ENCODE data around the gene KAZN.

The KAZN gene

DNA sequence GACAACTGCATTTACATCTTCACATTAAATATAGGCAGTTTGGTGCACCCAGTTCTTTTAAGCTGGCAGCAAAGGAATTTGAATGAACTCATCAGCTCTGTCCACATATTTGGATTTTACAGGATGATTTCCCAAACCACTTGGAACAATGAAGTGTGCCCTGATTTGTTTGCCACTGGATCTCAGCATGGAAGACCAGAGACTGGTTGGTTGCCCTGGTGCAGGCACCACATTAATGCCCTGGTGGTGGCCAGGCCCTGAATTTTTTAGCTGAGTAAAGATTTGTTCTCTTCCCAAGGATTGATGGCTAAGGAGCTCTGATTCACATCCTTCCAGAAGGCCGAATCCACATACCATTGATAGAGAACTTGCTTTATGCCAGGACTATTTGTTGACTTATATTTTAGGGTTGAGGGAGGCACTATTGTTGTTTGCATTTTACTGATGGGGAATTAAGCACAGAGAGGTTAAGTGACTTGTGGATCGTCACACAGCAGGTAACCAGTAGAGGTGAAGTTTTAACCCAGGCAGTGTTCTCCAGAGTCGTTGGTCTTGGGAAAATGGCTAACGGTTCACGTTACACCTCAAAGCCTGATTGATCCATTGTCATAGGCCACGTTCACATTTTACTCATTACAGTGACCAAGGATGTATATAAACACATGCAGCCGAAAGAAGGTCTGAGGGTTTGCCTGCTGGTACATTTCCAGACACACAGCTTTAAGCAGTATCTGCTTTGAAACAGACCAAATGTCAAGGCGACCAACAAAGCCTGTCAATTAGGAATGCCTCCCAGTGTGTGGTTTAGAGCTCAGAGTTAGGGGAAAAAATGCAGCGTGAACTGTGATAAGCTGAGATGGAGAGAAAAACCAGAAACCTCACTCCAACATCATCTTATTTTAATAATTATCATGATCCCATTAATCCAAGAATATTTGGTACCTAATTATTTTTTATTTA, 50.7 kb downstream of the KAZN start:
- no peak for DNase-seq

DNA sequence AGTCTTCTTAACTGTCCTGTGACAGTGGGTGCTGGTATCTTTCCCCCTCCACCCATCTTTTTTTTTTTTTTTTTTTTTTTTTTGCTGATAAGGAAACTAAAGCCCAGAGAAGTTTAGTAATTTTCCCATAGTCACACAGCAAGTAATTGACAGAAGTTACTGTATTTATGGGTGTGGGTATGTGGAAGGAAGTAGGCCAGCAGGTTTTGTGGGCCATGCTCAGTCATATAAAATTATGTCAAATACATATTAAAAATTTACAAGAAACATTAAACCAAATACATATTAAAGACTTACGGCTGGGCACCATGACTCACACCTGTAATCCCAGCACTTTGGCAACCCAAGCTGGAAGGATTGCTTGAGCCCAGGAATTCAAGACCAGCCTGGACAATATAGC, 51.5 kb downstream of the KAZN start:
- DNase-seq, result no peak

DNA sequence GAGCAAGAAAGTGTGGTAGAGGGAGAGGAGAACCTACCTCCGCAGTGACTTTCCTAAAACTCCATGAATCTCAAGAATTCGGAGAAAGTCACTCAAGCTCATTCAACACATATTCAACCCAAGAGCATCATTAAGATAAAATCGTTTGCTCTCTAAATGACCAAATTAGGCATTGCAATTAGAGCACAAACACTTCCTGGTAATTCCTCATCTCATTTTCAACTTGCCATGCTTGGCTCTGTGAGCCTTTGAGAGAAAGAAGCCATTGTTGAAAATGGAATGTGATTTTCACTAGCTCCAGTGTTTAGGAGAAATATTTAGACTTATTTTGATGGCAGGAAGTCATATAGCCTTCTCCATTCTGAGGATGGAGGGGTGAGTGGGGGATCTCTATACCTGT, 52.5 kb downstream of the KAZN start:
- no peak for DNase-seq

DNA sequence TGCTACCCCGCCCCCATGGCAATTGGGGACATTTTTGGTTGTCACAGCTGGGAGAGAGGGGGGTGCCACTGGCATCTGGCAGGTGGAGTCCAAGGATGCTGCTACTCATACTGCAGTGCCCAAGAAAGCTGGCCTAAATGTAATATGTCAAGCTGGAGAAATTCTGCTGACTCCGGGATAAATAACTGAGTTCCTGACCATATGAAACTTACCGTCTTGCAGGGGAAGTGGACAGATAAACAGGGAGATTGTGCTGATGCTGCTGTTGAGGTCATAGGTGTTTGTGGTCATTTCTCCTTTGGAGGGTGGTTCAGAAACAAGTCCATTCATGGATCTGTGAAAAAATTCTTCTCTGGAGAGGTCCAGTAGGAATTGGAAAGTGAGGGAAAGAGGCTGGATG, 54.4 kb downstream of the KAZN start:
- DNase-seq, result no peak

DNA sequence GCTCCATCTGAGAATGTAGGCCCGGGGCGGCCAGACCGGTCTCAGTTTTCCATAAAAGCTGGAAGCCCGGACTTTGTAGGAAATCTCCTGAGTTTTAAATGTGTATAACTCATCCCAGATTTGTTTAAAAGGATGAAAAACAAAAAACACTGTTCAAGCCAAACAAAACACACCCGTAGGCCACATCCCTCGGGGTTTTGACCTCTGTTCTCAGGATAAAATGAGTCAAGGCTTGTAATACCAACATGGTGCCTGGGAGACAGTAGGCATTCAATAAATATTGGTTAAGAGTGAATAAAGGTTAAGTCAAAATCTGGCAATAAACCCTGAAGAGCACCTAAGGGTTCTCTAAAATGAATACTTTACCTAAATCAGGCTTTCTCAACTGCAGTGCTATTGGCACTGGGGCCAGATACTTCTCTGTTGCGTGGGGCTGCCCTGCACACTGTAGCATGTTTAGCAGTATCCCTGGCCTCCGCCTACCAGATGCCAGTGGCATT, 55.0 kb downstream of the KAZN start:
- no peak for DNase-seq

DNA sequence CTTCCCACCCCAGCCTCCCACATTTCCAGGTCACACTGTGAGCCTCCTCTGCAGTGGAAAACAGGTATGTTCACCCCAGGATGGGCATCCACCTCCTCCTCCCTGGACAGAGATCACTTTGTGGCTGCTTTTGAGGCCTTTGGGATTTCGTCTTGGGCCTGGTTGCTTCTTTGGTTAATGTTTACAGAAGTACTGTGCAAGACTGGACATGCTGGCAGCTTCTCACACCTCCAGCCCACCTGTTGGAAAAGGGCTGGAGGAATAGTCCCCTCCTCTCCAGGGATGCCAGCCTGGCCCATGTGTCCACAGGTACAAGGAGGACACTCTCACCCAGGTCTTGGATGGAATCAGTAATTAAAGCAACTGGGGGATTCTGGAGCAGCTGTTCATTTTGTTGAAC, 56.1 kb downstream of the KAZN start:
- DNase-seq, result no peak

DNA sequence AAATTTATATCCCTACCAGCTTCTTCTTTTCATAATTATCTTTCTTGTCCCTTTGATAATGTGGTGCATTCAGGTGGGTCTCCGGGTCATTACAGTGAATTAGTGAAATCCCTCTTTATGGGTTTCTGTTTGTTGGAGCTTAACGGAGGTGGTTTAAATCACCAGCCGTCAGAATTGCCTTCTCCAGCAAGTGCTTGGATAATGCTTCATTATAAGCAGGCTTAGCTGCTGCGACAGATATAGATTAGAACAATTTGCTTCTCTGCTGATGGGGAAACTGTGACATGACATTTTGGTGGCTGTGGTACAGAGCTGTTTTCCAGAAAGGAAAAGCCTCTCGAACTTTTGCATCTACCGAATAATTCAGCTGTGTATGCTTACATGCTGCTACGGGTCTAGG, 56.9 kb downstream of the KAZN start:
- DNase-seq, result no peak

DNA sequence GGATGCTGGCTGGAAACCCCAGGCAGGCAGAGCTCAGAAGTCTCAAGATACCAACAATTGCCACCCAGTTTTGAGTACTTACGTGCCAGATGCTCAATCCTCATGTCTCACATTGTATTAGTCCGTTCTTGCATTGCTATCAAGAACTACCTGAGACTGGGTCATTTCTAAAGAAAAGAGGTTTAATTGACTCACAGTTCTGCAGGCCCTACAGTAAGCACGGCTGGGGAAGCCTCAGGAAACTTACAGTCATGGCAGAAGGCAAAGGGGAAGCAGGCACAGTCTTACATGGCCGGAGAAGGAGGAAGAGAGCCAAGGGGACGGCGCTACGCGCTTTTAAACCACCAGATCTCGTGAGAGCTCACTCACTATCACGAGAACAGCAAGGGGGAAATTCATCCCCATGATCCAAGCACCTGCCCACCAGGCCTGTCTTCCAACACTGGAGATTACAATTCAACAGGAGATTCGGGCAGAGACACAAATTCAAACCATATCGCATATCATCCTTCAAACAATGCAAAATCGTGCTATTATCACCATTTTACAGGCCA, 58.0 kb downstream of the KAZN start:
- no peak for DNase-seq

DNA sequence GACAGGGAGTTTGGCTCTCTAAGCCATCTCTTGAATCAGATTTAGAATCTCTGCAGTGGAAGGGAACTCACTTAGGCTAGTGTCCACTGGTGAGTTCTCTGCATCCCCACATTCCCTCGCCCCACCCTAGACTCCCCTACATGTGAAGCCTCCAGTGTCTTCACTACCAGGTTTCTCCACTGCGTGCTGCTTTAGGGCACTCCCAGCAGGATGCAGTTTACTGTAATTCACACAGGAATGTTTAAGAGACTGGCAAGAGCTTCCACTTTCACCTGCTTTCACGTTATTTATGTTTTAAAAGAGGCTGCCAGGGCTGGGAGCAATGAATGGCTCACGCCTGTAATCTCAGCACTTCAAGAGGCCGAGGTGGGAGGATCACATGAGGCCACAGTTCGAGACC, 60.2 kb downstream of the KAZN start:
- no peak for DNase-seq

DNA sequence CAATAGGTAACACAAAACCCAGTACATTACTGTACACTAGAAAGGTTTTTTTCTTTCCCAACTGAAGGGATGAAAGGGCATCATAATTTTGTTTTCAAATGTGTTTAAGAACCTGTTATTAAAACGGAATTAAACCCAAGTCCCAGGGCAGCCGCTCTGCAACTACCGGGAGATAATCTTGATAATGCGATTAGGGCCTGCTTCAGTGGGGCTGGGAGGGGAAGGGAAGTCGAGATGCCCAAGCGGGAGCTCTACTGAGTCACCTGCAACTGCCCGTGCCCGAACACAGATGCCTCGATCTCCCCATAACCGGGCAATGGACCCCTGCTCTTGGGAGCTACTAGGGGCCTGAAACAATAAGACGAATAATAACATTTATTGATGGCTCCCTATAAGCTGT, 61.4 kb downstream of the KAZN start:
- no peak for DNase-seq

DNA sequence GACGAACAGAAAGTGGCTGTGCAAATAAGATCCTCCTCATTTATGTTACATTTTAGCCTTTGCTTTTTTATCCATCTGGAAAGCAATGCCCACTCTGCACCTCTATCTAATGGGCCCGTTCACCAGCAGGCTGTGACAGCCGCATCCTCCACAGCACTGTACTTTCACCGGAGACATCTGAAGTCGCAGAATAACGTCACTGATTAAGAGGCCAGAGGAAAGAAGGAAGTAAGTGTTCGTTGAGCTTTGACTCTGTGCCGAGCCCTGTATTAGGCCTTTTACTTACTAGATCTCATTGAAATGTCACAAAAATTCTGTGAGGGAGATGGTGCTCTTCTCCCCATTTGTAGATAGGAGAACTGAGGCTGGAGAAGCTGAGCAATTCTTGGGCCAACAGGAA, 62.3 kb downstream of the KAZN start:
- no peak for DNase-seq

DNA sequence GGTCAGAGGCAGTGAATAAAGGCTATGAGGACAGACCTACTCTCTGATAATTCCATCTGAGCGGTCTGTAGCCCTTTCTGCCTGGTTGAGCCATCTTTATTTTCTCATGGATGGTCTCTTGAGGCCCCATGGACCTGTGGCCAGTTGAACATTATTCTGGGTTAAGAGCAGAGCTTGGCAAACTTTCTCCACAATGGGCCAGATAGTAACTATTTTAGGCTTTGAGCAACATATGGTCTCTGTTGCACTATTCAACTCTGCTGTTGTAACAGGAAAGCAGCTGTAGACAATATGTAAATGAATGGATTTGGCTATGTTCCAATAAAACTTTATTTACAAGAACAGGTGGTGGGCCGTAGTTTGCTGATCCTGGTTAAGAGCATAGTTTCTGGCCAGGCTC, 62.7 kb downstream of the KAZN start:
- no peak for DNase-seq

DNA sequence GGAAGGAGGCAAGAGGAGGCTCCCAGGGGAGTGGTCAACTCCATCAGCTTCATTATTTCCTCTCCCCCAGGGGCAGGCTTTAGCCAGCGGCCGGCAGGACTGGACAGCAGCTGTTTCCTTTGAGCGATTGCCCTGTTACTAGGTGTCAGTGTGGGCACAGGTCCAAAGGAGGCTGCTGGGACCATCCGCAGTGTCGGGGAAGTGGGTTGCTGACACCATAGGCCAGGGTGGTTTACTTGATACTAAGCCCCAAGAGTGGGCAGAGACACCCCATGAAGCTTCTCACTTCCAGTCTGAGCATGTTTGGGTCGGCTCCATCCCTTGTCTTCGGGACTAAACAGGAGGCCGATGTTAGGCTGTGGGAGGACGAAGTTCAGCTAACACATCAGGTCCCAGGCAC, 63.6 kb downstream of the KAZN start:
- DNase-seq, result no peak

DNA sequence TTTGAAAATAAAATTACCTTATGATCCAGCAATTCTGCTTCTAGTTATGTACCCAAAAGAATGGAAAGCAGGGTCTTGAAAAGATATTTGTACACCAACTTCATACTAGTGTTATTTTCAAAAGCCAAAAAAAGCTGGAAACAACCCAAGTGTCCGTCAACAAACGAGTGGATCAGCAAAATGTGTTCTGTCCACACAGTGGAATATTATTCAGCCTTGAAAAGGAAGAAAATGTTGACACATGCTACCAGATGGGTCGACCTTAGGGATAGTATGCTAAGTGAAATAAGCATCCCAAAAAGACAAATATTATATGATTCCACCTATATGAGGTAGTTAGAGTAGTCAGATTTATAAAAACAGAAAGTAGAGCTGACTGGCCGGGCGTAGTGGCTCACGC, 65.3 kb downstream of the KAZN start:
- DNase-seq, result no peak

DNA sequence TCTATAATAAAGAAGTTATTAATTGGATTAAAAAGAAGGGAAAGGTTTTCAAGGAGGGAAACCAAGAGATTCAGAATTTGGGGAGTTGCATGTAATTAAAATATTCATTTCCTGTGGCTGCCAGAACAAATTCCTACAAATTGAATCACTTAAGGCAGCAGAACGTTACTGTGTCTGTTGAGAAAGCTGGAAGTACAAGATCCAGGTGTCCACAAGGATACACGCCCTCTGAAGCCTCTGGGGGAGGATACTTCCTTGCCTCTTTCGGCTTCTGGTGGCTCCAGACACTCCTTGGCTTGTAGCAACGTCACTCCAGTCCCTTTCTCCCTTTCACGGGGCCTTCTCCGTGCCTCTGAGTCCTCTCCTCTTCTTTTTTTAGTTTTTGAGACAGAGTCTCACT, 67.9 kb downstream of the KAZN start:
- DNase-seq, result no peak

DNA sequence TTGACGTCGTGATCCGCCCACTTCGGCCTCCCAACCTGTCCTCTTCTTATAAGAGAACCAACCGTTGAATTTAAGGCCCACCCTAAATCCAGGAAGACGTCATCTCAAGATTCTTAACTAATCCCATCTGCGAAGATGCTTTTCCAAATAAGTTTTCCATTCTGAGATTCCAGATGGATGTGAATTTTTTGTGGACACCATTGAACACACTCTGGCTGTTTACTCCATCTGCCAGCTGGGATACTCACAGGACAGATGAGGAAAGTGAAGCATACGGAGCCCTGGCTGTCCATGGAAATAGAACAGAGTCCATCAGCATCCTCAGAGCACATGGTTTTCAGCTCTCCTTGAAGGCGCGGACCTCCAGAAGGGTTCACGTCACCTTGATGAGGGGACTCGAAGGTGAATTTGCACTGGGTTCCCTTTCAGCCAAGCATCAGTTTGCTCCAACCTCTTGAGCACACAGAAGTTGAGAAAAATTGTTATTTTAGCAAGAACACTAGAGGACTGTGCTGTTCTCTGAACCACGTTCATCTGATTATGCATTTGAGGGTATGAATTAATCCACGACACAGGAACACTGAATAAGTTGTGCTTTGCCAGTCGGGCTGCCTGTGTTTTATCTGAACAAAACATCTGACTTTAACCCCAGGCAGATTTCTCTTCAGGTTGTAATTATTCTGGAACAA, 68.6 kb downstream of the KAZN start:
- no peak for DNase-seq

DNA sequence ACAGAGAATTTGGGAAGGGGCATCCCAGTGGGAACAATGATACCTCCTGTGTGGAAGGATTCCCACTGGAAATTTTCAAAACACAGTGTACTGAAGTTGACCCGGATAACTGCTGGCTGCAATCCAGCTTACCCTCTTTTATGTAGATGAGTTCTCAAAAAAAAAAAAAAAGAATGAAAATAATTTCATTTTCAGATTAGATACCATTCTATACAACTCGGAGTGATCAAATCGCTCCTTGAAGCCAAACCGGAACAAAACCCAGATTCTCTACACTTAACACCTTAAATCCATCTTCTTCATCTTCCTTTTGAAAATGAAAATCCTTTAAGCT, 69.1 kb downstream of the KAZN start:
- no peak for DNase-seq

DNA sequence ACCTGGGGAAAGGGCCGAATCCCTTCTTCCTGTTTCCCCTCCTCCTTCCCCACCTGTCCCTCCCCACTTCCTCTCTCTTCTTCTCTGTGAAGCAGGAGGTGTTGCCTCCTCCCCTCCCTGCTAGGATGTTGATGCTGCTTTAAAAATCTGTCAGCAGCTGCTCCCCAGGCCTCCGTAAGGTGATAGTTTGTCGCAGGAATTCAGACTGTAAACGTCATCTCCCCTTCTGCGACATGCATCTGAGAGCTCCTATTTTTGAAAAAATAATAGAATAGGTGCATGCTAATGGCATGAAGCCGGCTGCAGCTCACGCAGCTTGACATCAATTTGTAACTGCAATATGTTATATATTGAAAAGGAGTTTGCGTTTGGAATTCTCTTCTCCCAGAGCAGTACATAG, 70.1 kb downstream of the KAZN start:
- no peak for DNase-seq

DNA sequence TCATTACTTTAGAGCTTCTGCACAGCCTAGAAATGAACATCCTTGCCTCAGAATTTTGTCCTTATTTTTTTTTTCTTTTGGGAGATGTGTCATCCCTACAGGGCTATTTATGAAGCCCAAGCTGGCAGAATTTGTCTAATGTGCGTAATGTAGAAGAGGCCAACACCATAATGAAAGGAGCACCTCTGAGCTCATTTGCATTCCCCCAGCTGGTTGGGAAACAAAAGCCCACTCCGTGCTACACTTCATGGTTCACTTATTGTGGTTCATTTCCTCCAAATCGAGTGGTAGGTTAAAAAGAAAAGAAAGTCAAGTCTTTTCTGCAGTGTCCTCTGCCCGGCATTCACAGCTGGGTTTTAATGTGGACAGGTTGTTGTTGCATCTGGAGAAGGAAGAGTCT, 73.5 kb downstream of the KAZN start:
- no peak for DNase-seq

DNA sequence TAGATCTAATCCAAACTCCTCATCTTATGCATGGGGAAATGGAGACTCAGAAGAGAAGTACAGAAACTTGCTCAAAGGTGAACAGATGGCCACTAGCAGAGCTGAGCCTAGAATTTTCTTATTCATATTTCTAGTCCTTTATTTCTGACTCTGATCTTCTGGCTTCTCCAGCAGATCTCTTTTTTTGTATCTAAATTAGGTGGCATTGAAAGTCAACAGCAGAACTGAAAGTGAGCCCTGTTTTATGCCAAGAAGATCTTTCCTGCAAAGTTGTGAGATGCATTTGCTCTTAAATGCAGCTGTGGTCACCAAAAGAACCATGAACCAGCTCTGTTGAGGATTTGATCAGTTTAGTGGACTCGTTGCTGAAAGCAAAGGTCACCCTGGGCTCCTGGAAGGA, 75.5 kb downstream of the KAZN start:
- DNase-seq, result no peak

DNA sequence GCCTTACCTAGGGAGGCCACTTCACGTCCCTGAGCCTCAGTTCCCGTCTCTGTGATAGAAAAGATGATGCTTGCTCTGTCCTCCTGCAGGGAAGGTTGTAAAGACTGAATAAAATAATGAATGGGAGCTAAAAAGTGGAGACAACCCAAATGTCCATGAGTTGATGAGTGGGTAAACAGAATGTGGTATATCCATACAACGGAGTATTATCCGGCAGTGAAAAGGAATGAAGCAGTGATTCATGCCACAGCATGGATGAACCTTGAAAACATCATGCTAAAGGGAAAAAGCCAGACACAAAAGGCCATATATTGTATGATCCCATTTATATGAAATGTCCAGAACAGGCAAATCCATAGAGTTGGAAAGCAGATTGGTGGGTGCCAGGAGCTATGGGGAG, 77.9 kb downstream of the KAZN start:
- no peak for DNase-seq

DNA sequence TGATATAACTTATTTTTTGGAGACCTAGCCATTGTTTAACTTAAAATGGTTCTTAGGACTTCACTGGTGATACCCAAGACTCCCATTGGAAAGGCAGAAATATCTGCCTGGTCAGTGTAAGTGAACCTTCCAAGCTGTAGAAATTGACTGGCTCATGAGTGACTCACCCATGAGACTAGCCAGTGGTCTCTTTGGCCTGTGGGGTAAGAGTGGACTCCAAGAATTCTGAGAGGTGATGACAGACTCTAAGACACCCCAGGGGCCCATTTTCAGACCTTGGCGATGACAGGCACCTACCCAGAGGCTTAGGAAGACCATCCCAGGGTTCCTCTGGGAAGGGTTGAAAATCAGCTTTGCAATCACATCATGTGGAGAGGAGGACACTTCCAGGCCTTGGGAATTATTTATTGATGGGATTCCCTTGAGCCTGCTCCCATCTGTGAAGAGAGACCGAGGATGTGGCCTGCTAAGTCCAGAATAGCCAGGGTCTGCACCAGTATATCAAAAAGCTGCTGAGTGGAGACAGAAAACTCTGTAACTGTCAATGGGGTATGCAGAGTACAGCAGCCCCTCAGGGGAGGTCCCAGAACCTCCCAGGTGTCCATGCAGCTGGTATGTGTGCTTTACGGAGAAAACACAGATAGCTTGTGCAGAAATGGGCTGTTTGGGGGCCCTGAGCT, 78.9 kb downstream of the KAZN start:
- no peak for DNase-seq

DNA sequence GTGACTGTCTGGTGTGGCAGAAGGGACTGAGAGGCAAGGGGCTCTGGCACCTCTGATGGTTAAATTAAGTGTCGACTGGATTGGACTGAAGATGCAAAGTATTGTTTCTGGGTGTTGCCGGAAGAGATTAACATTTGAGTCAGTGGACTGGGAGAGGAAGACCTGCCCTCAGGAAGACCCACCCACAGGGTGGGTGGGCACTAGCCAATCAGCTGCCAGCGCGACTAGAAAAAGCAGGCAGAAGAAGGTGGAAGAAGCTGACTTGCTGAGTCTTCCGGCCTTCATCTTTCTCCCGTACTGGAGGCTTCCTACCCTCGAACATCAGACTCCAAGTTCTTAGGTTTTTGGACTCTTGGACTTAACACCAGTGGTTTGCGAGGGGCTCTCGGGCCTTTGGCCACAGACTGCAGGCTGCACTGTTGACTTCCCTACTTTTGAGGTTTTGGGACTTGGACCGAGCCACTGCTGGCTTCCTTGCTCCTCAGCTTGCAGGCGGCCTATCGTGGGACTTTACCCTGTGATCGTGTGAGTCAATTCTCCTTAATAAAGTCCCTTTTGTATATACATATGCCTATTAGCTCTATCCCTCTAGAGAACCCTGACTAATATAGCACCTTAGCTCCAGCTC, 79.6 kb downstream of the KAZN start:
- DNase-seq, result no peak

Measured in activated CD4-positive, alpha-beta T cell treated with anti-CD3 and anti-CD28 coated beads, Interleukin-10, Interleukin-2, amounts not matched to agents 100 ng/mL and 50 ng/mL, durations not matched to agents 16 hours and 8 hours (primary cell).